Stimulated activated CD4-positive, alpha-beta T cell treated with anti-CD3 and anti-CD28 coated beads, Interleukin-1b, Interleukin-23, amount 100 ng/mL, for 1 hour (primary cell): ENCODE measurements around the gene UBASH3B.
"Not testable (repeated sequence)": the region's sequence is repeated elsewhere in the genome, so short reads cannot be mapped to it uniquely, and the experiment has no call there.

ENCODE experiments used
- DNase-seq, 2 donors: peaks; one replicate each; pipeline ENCODE4 v3.0.0-alpha.2; 2020; ENCODE audit warnings: low read depth in 2 of 2

The UBASH3B gene

GRCh38 chr11:122729139-122729538, 73.6 kb downstream of the UBASH3B start:
- DNase-seq = no peak

GRCh38 chr11:122730694-122731093, 75.2 kb downstream of the UBASH3B start:
- DNase-seq = not testable (repeated sequence)

- DNase-seq = no peak
Observed at GRCh38 chr11:122731500-122731913, 76.0 kb downstream of the UBASH3B start.

- DNase-seq = no peak
Observed at GRCh38 chr11:122732342-122733315, 77.1 kb downstream of the UBASH3B start.

- DNase-seq = no peak
Observed at GRCh38 chr11:122733318-122733717, 77.8 kb downstream of the UBASH3B start.

- DNase-seq = no peak
Observed at GRCh38 chr11:122734848-122735496, 79.5 kb downstream of the UBASH3B start.

DNA sequence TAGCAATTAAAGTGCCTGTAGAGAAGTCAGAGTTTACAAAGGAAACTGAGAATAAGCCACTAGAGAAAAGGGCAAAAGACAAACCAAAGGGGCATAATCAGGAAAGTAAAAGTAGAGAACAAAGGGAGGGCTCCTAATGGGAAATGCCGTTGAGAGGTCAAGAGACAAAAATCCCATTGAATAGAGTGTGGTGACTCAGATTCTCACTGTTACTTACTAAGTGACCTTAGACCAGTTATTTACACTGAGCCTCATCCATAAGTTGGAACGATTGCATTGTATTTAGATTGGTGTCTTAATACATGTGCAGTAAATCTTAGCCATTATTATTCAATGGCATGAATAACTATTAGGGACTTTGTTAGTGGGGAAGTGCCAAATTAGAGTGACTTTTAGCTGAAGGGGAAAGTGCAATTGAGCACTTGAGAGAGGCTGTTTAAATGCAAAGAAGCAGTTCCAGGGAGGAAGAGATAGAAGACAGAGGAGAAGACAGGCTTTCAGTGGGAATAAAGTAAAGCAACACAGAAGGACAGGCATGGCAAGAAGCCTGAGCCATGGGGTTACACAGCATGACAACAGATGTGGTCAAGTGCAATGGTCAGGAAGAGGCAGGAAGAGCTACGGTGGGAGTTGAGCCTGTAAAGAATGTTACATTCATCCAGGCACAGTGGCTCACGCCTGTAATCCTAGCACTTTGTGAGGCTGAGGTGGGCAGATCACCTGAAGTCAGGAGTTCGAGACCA, 82.6 kb downstream of the UBASH3B start:
- DNase-seq = no peak

- DNase-seq = no peak
Observed at GRCh38 chr11:122741613-122742300, 86.2 kb downstream of the UBASH3B start.

- no peak for DNase-seq
Observed at GRCh38 chr11:122742301-122743018, 86.9 kb downstream of the UBASH3B start.

DNA sequence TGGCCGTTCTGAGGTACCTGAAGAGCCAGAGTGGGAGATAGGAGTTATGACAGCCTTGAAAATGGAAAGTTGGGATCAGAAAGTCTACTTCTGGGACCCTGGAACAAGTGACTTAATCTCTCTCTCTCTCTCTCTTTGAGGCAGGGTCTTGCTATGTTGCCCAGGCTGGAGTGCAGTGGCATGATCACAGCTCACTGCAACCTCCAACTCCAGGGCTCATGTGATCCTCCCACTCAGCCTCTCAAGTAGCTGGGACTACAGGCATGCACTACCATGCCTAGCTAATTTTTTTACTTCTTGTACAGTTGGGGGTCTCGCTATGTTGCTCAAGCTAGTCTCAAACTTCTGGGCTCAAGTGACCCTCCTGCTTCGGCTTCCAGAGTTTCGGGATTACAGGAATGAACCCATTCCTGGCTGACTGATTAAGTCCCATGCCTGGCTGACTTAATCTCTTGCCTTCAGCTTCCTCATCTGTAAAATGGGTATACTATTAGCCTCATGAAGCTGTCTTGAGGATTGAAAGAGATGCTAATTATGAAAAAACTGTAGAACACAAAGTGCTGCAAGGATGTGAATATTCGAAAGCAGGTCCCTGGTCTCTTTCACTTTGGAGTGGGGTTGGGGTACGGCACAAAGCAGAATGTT, 87.7 kb downstream of the UBASH3B start:
- no peak for DNase-seq

GRCh38 chr11:122743949-122744348, 88.4 kb downstream of the UBASH3B start:
- DNase-seq = peak; percentile 43 to 65

DNA sequence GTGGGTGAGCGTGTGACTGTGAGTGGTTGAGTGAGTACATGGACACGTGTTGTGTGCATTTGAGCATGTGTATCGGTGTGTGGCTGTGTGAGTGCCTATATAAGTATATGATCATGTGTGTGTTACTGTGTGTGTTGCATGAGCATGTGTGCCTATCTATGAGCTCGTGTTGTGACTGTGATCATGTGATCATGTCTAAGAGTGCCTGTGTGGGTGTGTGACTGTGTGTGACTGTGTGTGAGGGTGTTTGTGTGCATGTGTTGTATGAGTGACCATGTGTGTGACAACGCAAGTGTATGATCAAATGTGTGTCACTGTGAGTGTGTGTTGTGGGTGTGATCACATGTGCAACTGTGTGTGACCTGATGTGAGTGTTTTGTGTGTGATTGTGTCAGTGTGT, 88.8 kb downstream of the UBASH3B start:
- DNase-seq = no peak

GRCh38 chr11:122745111-122745510, 89.6 kb downstream of the UBASH3B start:
- no peak for DNase-seq

DNA sequence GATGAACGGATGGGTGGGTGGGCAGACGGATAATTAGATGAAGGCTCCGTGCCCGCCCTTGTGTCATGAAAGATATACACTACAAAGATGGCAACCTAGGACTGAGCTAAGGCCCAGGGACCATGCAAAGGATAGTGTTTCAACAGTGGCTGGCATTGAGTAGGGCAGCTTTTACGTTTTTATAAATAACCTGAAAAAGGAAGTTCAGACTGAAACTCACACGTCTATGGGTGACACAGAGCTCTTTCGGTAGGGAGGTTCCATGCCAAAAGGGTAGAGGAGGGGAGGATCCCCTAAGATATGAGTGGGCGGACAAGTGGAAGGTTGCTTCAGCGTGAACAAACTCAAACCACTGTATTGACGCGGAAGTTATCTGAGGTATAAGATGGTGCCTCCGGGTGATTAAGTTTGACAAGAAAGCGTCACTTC, 90.5 kb downstream of the UBASH3B start:
- DNase-seq = no peak

DNA sequence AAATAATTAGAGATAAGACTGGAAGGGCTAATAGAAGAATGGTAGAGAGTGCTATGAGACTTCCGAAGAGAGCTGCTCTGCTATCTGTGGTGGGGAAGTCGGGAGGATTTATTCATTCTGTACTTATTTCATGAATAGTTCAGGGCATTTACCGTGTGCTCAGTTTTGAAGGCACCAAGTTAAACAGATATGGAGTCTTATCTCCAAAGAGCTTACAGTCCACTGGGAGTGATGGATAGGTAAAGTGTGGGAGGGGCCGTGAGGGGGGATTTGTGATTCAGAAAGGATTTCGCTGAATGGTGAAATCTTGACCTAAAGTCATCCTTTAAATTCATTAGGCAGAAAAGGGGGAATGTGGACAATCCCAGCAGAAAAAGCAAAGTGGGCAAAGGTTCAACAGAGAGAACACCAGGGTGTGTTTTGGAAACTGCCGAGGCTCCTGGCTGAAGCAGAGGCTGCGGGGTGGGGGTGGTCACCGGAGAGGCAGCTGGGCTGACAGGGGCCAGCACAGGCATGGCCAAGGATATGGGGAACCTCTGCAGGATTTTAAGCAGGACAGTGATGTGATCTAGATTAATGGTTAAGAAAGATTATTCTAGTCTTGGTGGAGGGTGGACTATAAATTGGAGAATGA, 91.2 kb downstream of the UBASH3B start:
- DNase-seq = no peak

DNA sequence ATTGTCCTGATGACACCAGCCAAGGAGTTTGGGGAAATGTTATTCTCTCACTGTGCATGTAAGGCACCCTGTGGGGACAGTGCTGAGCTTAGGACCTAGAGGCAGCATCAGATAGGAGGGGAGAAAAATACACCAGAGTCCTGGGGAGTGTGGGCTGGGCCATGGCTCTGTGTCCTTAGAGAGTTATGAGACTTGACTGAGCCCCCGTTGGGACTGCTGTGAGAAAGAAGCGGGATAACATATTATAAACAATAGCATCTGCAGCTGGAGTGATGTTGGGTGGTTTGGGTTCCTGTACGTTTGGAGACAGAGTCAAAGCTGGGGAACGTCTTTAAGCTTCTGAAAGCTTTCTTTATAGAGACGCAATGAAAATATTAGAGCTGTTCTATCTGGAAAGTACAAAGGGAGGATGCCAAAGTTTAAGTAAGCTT, 91.8 kb downstream of the UBASH3B start:
- DNase-seq = no peak

GRCh38 chr11:122749005-122749687, 93.6 kb downstream of the UBASH3B start:
- no peak for DNase-seq

DNA sequence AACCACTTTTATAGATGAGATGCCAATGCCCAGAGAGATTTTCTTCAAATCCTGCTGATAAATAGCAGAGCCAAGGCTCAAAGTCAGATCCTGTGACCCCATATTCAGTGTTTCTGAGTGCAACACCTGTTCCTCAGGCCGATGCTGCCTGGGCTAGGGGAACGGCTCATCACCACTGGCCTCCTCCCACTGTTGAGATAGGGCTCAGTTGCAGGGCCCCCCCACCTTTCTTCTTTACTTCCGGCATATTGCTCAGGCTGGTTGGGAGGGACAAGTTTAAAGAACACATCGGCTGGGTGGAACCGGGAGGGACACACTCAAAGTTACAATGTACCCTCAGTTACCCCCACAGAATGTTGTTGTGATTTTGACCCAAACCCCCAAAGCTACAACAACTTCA, 94.5 kb downstream of the UBASH3B start:
- no peak for DNase-seq
